DND-41 (cell line): ENCODE data around the gene DTNB.

Experiments used
- ATAC-seq: fragments of 200-7000 bp; cut with Tn5 transposase; 3 replicates; pipeline ENCODE4 v1.9.1; 2021; ENCODE audit warnings: low read depth; ENCODE audit not compliant: insufficient read depth
- DNase-seq: peaks from one replicate; pipeline ENCODE4 v3.0.0-alpha.2; 2020
- H2AFZ ChIP-seq: 2 replicates; pipeline ENCODE4 v1.6.0; 2012; ENCODE audit warnings: low read depth, low read length
- H3K27ac ChIP-seq: 2 replicates; pipeline ENCODE4 v1.5.1; 2012; ENCODE audit warnings: low read length, inconsistent platforms
- H3K27me3 ChIP-seq: fragments of 200-600 bp; sonication (generic); 2 replicates; pipeline ENCODE4 v1.6.0; 2012; ENCODE audit warnings: low read length, mild to moderate bottlenecking, inconsistent platforms; ENCODE audit not compliant: insufficient read depth, poor library complexity
- H3K36me3 ChIP-seq: 2 replicates; pipeline ENCODE4 v1.5.1; 2012; ENCODE audit warnings: low read length, inconsistent platforms; ENCODE audit not compliant: insufficient read depth
- H3K4me1 ChIP-seq: 2 replicates; pipeline ENCODE4 v1.5.1; 2012; ENCODE audit warnings: mild to moderate bottlenecking, low read length; ENCODE audit not compliant: insufficient read depth
- H3K4me2 ChIP-seq: 2 replicates; pipeline ENCODE4 v1.6.0; 2012; ENCODE audit warnings: mild to moderate bottlenecking, moderate library complexity, low read length, inconsistent platforms; ENCODE audit not compliant: insufficient read depth
- H3K4me3 ChIP-seq, 2 experiments: fragments of 200-600 bp in 1 of 2; shearing (Covaris generic) in 1 of 2; 2 replicates each; pipeline ENCODE4 v1.5.1; 2012 to 2016; ENCODE audit warnings: inconsistent platforms in 2 of 2, low read length in 2 of 2, mild to moderate bottlenecking in 2 of 2, low read depth in 1 of 2, moderate library complexity in 1 of 2
- H3K79me2 ChIP-seq: 2 replicates; pipeline ENCODE4 v1.6.0; 2012; ENCODE audit warnings: low read length, inconsistent platforms; ENCODE audit not compliant: insufficient read depth
- H3K9ac ChIP-seq: 2 replicates; pipeline ENCODE4 v1.6.0; 2012; ENCODE audit warnings: low read depth, mild to moderate bottlenecking, inconsistent platforms, low read length, moderate library complexity
- H3K9me3 ChIP-seq: 2 replicates; pipeline ENCODE4 v1.5.1; 2012; ENCODE audit warnings: low read length, moderate library complexity, mild to moderate bottlenecking, inconsistent platforms; ENCODE audit not compliant: insufficient read depth, severe bottlenecking
- H4K20me1 ChIP-seq: 2 replicates; pipeline ENCODE4 v1.6.0; 2012; ENCODE audit warnings: low read length; ENCODE audit not compliant: insufficient read depth
- CTCF ChIP-seq: IDR thresholded peaks from 2 replicates; pipeline ENCODE4 v1.5.1; 2012; ENCODE audit warnings: borderline replicate concordance, low read length, moderate library complexity, mild to moderate bottlenecking; ENCODE audit not compliant: poor library complexity, severe bottlenecking; ENCODE audit errors: extremely low read depth
- EZH2 ChIP-seq: IDR thresholded peaks from 3 replicates; pipeline ENCODE4 v1.6.1; 2012; ENCODE audit warnings: borderline replicate concordance, low read depth, mild to moderate bottlenecking, moderate library complexity, low read length, inconsistent platforms; ENCODE audit not compliant: severe bottlenecking

The DTNB gene

GRCh38 chr2:25701801-25702200 is 28.4 kb upstream of the DTNB start:
- Histone ChIP-seq H3K4me3 (no peak overlapping the region), H3K4me1 (no peaks in the 10 kb centered on the region), H2AFZ (no peak overlapping the region), H3K27ac (no peak overlapping the region), H3K79me2 (no peaks in the 10 kb centered on the region), H3K4me2 (no peak overlapping the region), H3K9me3 (no peaks in the 10 kb centered on the region), H3K9ac (no peak overlapping the region), H3K36me3 (no peaks in the 10 kb centered on the region), H3K27me3 (no peaks in the 10 kb centered on the region), H4K20me1 (no peaks in the 10 kb centered on the region)
- DNase-seq: no peak
- ATAC-seq: no peak
- no peak for TF ChIP-seq EZH2
- TF ChIP-seq CTCF: no peak

- no peak overlapping the region for H3K4me3 ChIP-seq
- H3K27ac ChIP-seq: no peak overlapping the region
- H3K9me3 ChIP-seq: no peaks in the 10 kb centered on the region
- DNase-seq (peak; percentile 42), ATAC-seq (peak; percentile 77; the same call in 2 of the 3 replicates)
- H3K4me1 ChIP-seq: no peaks in the 10 kb centered on the region
- TF ChIP-seq CTCF: peak; percentile 89
- no peak for TF ChIP-seq EZH2
- H3K4me2 ChIP-seq: no peak overlapping the region
- no peak overlapping the region for H2AFZ ChIP-seq
- H3K36me3 ChIP-seq: no peaks in the 10 kb centered on the region
- no peaks in the 10 kb centered on the region for H3K27me3 ChIP-seq
- H4K20me1 ChIP-seq: no peaks in the 10 kb centered on the region
- no peaks in the 10 kb centered on the region for H3K79me2 ChIP-seq
- H3K9ac ChIP-seq: no peak overlapping the region
Measured at GRCh38 chr2:25700221-25700660, 26.9 kb upstream of the DTNB start.

GRCh38 chr2:25699216-25699615 is 25.8 kb upstream of the DTNB start:
- TF ChIP-seq EZH2 (no peak), CTCF (no peak)
- Histone ChIP-seq H3K9ac (no peak overlapping the region), H3K79me2 (no peaks in the 10 kb centered on the region), H3K27ac (no peak overlapping the region), H3K36me3 (no peaks in the 10 kb centered on the region), H4K20me1 (no peaks in the 10 kb centered on the region), H3K4me1 (no peaks in the 10 kb centered on the region), H3K4me3 (no peak overlapping the region), H3K27me3 (no peaks in the 10 kb centered on the region), H3K4me2 (no peak overlapping the region), H3K9me3 (no peaks in the 10 kb centered on the region), H2AFZ (no peak overlapping the region)
- DNase-seq (no peak), ATAC-seq (no peak)

GRCh38 chr2:25698752-25699151 is 25.4 kb upstream of the DTNB start:
- Histone ChIP-seq H3K9me3 (no peaks in the 10 kb centered on the region), H3K9ac (no peak overlapping the region), H3K36me3 (no peaks in the 10 kb centered on the region), H3K27me3 (no peaks in the 10 kb centered on the region), H3K4me1 (no peaks in the 10 kb centered on the region), H3K4me3 (no peak overlapping the region), H3K79me2 (no peaks in the 10 kb centered on the region), H4K20me1 (no peaks in the 10 kb centered on the region), H3K27ac (no peak overlapping the region), H2AFZ (no peak overlapping the region), H3K4me2 (no peak overlapping the region)
- DNase-seq: no peak
- ATAC-seq: no peak
- TF ChIP-seq EZH2 (no peak), CTCF (no peak)
